Neural progenitor cell (in vitro differentiated cells): ENCODE measurements around the gene PRKCB. TPM values are rescaled to one million over a fixed set of nuclear protein-coding genes. Genes with fewer than 3 reads are reported as not detected.

Experiments
- DNase-seq: peaks from one replicate; pipeline ENCODE4 v3.0.0-alpha.2; 2016; ENCODE audit warnings: low spot score
- H2AFZ ChIP-seq: fragments of 200-600 bp; sonication (generic); replicated peaks from 2 replicates; pipeline ENCODE4 v1.6.1; 2016; ENCODE audit warnings: antibody characterized with exemption
- H3F3A ChIP-seq: fragments of 200-600 bp; sonication (generic); 2 replicates; pipeline ENCODE4 v1.6.1; 2016; ENCODE audit warnings: antibody characterized with exemption, low read depth
- H3K27ac ChIP-seq: fragments of 200-600 bp; sonication (generic); 2 replicates; pipeline ENCODE4 v1.5.1; 2016; ENCODE audit warnings: mild to moderate bottlenecking
- H3K27me3 ChIP-seq: fragments of 200-600 bp; sonication (generic); 2 replicates; pipeline ENCODE4 v1.6.1; 2016; ENCODE audit warnings: mild to moderate bottlenecking, moderate library complexity
- H3K36me3 ChIP-seq: fragments of 200-600 bp; sonication (generic); 2 replicates; pipeline ENCODE4 v1.5.1; 2016
- H3K4me1 ChIP-seq: fragments of 200-600 bp; sonication (generic); 2 replicates; pipeline ENCODE4 v1.6.1; 2016; ENCODE audit warnings: mixed run types
- H3K4me2 ChIP-seq: fragments of 200-600 bp; sonication (generic); 2 replicates; pipeline ENCODE4 v1.6.1; 2016
- H3K4me3 ChIP-seq: fragments of 200-600 bp; sonication (generic); 2 replicates; pipeline ENCODE4 v1.5.1; 2016
- H3K79me2 ChIP-seq: fragments of 200-600 bp; sonication (generic); 2 replicates; pipeline ENCODE4 v1.6.1; 2016; ENCODE audit warnings: low read depth
- H3K9ac ChIP-seq: fragments of 200-600 bp; sonication (generic); 2 replicates; pipeline ENCODE4 v1.6.1; 2016
- H3K9me3 ChIP-seq: fragments of 200-600 bp; sonication (generic); 2 replicates; pipeline ENCODE4 v1.5.1; 2016; ENCODE audit warnings: low read depth
- H4K20me1 ChIP-seq: fragments of 200-600 bp; sonication (generic); 2 replicates; pipeline ENCODE4 v1.6.1; 2016; ENCODE audit warnings: low read depth
- H3K27ac Mint-ChIP-seq: 3 replicates; pipeline ENCODE4 v1.8.0; 2021; ENCODE audit warnings: mixed read lengths
- H3K27me3 Mint-ChIP-seq: 2 replicates; pipeline ENCODE4 v1.8.0; 2022; ENCODE audit warnings: low read depth, mild to moderate bottlenecking, inconsistent platforms, moderate library complexity, mixed read lengths; ENCODE audit not compliant: insufficient read depth
- H3K36me3 Mint-ChIP-seq: 3 replicates; pipeline ENCODE4 v1.8.0; 2021; ENCODE audit warnings: mixed read lengths
- H3K4me1 Mint-ChIP-seq: 3 replicates; pipeline ENCODE4 v1.8.0; 2021; ENCODE audit warnings: mixed read lengths
- H3K4me3 Mint-ChIP-seq: 3 replicates; pipeline ENCODE4 v1.8.0; 2021; ENCODE audit warnings: mild to moderate bottlenecking, moderate library complexity, mixed read lengths
- H3K9me3 Mint-ChIP-seq: 3 replicates; pipeline ENCODE4 v1.8.0; 2020; ENCODE audit warnings: mixed read lengths
- EZH2 ChIP-seq: fragments of 200-600 bp; sonication (generic); IDR thresholded peaks from 2 replicates; pipeline ENCODE4 v1.6.1; 2017; ENCODE audit warnings: antibody characterized with exemption, mild to moderate bottlenecking, moderate library complexity
- EZH2phosphoT487 ChIP-seq: fragments of 200-600 bp; sonication (generic); IDR thresholded peaks from 2 replicates; pipeline ENCODE4 v1.6.1; 2017; ENCODE audit warnings: antibody characterized with exemption
- total RNA-seq: library from RNA; depleted of rRNA; stranded (reverse); fragments of >200 nt; gene quantifications from 2 replicates; pipeline ENCODE4 v1.2.3, GENCODE V29; 2015; ENCODE audit warnings: low replicate concordance
- TF ChIP-seq, protein P1 (sequence below): fragments of 200-600 bp; sonication (generic); IDR thresholded peaks from 2 replicates; pipeline ENCODE4 v1.5.1; 2017; ENCODE audit warnings: antibody characterized with exemption, mild to moderate bottlenecking

Gene PRKCB
- total RNA-seq, 1 donor from 2014 or later: 9.5 TPM

DNA sequence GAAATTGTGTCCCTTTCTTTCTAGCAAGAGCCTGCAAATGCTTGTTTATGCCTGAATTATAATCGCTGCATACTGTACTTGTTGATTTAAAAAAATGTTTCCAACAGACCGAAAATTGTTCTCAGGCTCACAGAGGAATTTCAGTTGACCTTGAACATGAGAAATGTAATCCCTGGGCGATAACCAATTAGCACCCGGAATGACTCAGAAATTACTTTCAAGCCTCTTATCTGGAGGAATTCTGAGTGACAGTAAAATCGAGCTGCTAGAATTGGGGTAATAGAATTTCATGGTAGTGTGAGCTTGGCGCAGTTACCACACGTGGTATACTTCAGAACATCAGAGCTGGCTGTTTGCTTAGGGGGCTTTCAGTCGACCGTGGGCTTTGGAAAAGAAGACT lies 281.2 kb downstream of the PRKCB start:
- no peaks in the 10 kb centered on the region for H3K79me2 ChIP-seq
- H3K4me1 ChIP-seq: peaks cover 4% of the 10 kb centered on the region
- peaks cover 11% of the 10 kb centered on the region for H3K27me3 Mint-ChIP-seq
- no peak overlapping the region for H3K4me3 Mint-ChIP-seq
- no peak for DNase-seq
- peaks cover 9% of the 10 kb centered on the region for H3K4me1 Mint-ChIP-seq
- no peaks in the 10 kb centered on the region for H3K36me3 ChIP-seq
- H3K27ac ChIP-seq: no peak overlapping the region
- H4K20me1 ChIP-seq: peaks cover 11% of the 10 kb centered on the region
- H3F3A ChIP-seq: no peaks in the 10 kb centered on the region
- peaks cover 39% of the 10 kb centered on the region for H3K27me3 ChIP-seq
- TF ChIP-seq, protein P1, sequence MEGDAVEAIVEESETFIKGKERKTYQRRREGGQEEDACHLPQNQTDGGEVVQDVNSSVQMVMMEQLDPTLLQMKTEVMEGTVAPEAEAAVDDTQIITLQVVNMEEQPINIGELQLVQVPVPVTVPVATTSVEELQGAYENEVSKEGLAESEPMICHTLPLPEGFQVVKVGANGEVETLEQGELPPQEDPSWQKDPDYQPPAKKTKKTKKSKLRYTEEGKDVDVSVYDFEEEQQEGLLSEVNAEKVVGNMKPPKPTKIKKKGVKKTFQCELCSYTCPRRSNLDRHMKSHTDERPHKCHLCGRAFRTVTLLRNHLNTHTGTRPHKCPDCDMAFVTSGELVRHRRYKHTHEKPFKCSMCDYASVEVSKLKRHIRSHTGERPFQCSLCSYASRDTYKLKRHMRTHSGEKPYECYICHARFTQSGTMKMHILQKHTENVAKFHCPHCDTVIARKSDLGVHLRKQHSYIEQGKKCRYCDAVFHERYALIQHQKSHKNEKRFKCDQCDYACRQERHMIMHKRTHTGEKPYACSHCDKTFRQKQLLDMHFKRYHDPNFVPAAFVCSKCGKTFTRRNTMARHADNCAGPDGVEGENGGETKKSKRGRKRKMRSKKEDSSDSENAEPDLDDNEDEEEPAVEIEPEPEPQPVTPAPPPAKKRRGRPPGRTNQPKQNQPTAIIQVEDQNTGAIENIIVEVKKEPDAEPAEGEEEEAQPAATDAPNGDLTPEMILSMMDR: no peak
- no peak for TF ChIP-seq EZH2
- no peak for TF ChIP-seq EZH2phosphoT487
- H3K9me3 ChIP-seq: no peaks in the 10 kb centered on the region
- H3K27ac Mint-ChIP-seq: no peak overlapping the region
- no peak overlapping the region for H3K9ac ChIP-seq
- H3K4me3 ChIP-seq: no peak overlapping the region
- H3K36me3 Mint-ChIP-seq: no peaks in the 10 kb centered on the region
- no peak overlapping the region for H2AFZ ChIP-seq
- no peak overlapping the region for H3K4me2 ChIP-seq
- H3K9me3 Mint-ChIP-seq: peaks cover 3% of the 10 kb centered on the region

DNA sequence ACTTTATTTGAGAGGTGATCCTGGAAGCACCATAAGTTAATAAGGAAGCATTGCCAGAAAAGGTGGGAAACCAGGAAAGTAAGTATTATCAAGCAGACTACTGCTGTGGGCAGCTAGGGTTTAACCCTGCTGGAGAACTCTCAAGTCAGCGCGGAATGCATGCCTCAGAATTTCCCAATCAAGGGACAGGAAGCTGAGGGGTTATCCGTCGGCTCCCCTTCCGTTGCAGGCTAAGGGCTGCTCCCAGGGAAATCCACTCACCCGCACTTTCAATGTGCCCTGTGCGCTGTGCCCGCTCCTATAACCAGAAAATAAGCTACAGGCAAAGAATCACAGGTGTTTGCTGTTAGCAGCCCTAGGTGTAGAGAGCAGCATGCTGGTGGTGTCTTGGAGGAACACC lies 281.9 kb downstream of the PRKCB start:
- peaks cover 46% of the 10 kb centered on the region for H3K27me3 ChIP-seq
- no peaks in the 10 kb centered on the region for H3K79me2 ChIP-seq
- H3K36me3 Mint-ChIP-seq: no peaks in the 10 kb centered on the region
- H3K4me3 Mint-ChIP-seq: no peak overlapping the region
- no peak for DNase-seq
- H3K9ac ChIP-seq: no peak overlapping the region
- TF ChIP-seq EZH2phosphoT487 (no peak), EZH2 (no peak)
- TF ChIP-seq, protein P1: no peak
- no peak overlapping the region for H3K27ac ChIP-seq
- no peaks in the 10 kb centered on the region for H3K9me3 ChIP-seq
- no peak overlapping the region for H3K27ac Mint-ChIP-seq
- no peak overlapping the region for H2AFZ ChIP-seq
- H4K20me1 ChIP-seq: peaks cover 11% of the 10 kb centered on the region
- H3K4me3 ChIP-seq: no peak overlapping the region
- no peaks in the 10 kb centered on the region for H3K36me3 ChIP-seq
- no peaks in the 10 kb centered on the region for H3F3A ChIP-seq
- no peak overlapping the region for H3K4me2 ChIP-seq
- H3K9me3 Mint-ChIP-seq: peaks cover 3% of the 10 kb centered on the region
- H3K27me3 Mint-ChIP-seq: peaks cover 11% of the 10 kb centered on the region
- peaks cover 9% of the 10 kb centered on the region for H3K4me1 Mint-ChIP-seq
- peaks cover 4% of the 10 kb centered on the region for H3K4me1 ChIP-seq

DNA sequence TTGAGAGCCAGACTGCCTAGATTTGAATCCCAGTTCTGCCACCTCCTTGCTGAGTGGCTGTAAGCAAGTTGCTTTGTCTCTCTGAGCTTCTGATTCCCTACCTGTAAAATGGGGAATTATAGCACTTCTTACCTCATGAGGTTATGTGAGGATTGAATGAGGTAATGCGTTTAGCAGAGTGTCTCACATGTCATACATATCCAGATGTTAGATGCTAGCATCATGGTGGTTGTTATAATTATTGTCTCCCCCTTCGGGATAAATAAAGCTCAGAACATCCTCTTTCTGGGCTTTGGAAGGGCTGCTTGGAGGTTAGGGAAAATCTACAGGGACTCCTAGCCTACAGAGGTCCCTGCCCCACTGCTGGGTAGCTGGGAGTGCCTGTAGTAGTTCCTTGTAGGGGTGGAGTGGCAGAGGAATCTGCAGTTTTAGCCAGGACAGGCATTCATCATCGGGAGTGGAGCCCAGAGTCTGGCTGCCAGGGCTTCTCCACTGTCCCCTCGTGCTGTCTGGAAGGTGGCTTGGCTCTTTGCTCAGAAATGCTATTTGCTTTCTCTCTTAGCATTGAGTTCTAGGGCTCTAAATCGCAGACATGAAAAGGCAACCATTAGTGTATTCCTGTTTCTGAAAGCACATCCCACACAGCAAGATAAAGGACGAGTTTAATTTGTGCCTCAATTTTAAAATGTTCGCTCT lies 282.5 kb downstream of the PRKCB start:
- Histone ChIP-seq H3K4me3 (no peak overlapping the region), H3F3A (no peaks in the 10 kb centered on the region), H3K9me3 (no peaks in the 10 kb centered on the region), H3K36me3 (no peaks in the 10 kb centered on the region), H3K79me2 (no peaks in the 10 kb centered on the region), H3K4me2 (no peak overlapping the region), H4K20me1 (peaks cover 15% of the 10 kb centered on the region), H2AFZ (no peak overlapping the region), H3K27ac (no peak overlapping the region), H3K4me1 (peaks cover 4% of the 10 kb centered on the region), H3K9ac (no peak overlapping the region), H3K27me3 (peaks cover 52% of the 10 kb centered on the region)
- DNase-seq: no peak
- H3K27me3 Mint-ChIP-seq: peaks cover 11% of the 10 kb centered on the region
- H3K36me3 Mint-ChIP-seq: no peaks in the 10 kb centered on the region
- TF ChIP-seq EZH2 (no peak), EZH2phosphoT487 (no peak)
- TF ChIP-seq, protein P1: no peak
- peaks cover 9% of the 10 kb centered on the region for H3K4me1 Mint-ChIP-seq
- H3K4me3 Mint-ChIP-seq: no peak overlapping the region
- peak overlapping the region; percentile 35 for H3K27ac Mint-ChIP-seq
- H3K9me3 Mint-ChIP-seq: peaks cover 4% of the 10 kb centered on the region
